Measurements from ENCODE around the gene SCN2A. TPM values are rescaled to one million over a fixed set of nuclear protein-coding genes. Genes with fewer than 3 reads are reported as not detected.

The SCN2A gene
- total RNA-seq, 2 experiments from 2014 or later, result not detected

Other genes with a start within 250 kb of the SCN2A start
- gene SCN3A, start 35.4 kb upstream of the SCN2A start, total RNA-seq, result not detected
- gene CSRNP3, start 230.3 kb downstream of the SCN2A start, total RNA-seq, result not detected

Measured in activated CD8-positive, alpha-beta memory T cell treated with anti-CD3 and anti-CD28 coated beads for 36 hours (primary cell).